ENCODE measurements around the gene SPTA1.
"Not testable (repeated sequence)": the region's sequence is repeated elsewhere in the genome, so short reads cannot be mapped to it uniquely, and the experiment has no call there.

Gene SPTA1

GRCh38 chr1:158716335-158716734, 29.8 kb upstream of the SPTA1 start:
- Histone ChIP-seq H3K36me3 (ENCODE audit: control insufficient read depth in 2 of 2, insufficient read depth in 2 of 2, low read length in 2 of 2) (no peaks in the 10 kb centered on the region), H3K27ac (ENCODE audit: low read length) (no peak overlapping the region), H3K27me3 (ENCODE audit: control insufficient read depth in 1 of 2, insufficient read depth in 2 of 2, low read length in 2 of 2) (peaks cover 0 to 3% of the 10 kb centered on the region in 2 donors), H3K4me3 (ENCODE audit: low read length in 2 of 2) (no peak overlapping the region), H3K9me3 (ENCODE audit: control insufficient read depth in 2 of 2, low read length in 2 of 2) (no peaks in the 10 kb centered on the region), H3K9ac (ENCODE audit: low read length in 2 of 2) (no peak overlapping the region), H3K4me1 (ENCODE audit: control insufficient read depth, insufficient read depth, low read length) (no peaks in the 10 kb centered on the region)

DNA sequence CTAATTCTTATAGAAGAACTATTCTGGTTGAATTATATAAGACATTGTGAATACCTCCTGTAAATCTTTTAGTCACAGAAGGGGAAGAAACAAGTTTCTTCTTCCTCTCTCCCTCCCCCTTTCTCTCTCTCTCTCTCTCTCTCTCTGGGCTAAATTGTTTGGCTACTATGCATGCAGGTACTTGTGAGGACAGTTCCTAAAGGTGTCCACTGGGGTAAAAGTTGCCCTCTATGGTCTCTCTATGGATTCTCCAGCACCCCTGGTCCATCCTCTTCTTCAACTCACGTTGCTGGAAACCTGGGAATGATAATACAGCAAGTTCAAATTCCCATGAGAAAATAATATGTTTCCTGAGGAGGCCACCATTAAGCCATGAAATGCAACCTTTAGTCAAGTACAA, 28.2 kb upstream of the SPTA1 start:
- no peaks in the 10 kb centered on the region for H3K9me3 ChIP-seq (ENCODE audit: control insufficient read depth in 2 of 2, low read length in 2 of 2)
- H3K4me1 ChIP-seq (ENCODE audit: control insufficient read depth, insufficient read depth, low read length), result no peaks in the 10 kb centered on the region
- H3K4me3 ChIP-seq (ENCODE audit: low read length in 2 of 2), result no peak overlapping the region
- no peak overlapping the region for H3K27ac ChIP-seq (ENCODE audit: low read length)
- H3K9ac ChIP-seq (ENCODE audit: low read length in 2 of 2), result no peak overlapping the region
- H3K36me3 ChIP-seq (ENCODE audit: control insufficient read depth in 2 of 2, insufficient read depth in 2 of 2, low read length in 2 of 2), result no peaks in the 10 kb centered on the region
- H3K27me3 ChIP-seq (ENCODE audit: control insufficient read depth in 1 of 2, insufficient read depth in 2 of 2, low read length in 2 of 2), result peaks cover 0 to 3% of the 10 kb centered on the region in 2 donors

GRCh38 chr1:158711098-158711497, 24.6 kb upstream of the SPTA1 start:
- no peaks in the 10 kb centered on the region for H3K4me1 ChIP-seq (ENCODE audit: control insufficient read depth, insufficient read depth, low read length)
- no peak overlapping the region for H3K27ac ChIP-seq (ENCODE audit: low read length)
- no peak overlapping the region for H3K4me3 ChIP-seq (ENCODE audit: low read length in 2 of 2)
- no peak overlapping the region for H3K9ac ChIP-seq (ENCODE audit: low read length in 2 of 2)
- H3K36me3 ChIP-seq (ENCODE audit: control insufficient read depth in 2 of 2, insufficient read depth in 2 of 2, low read length in 2 of 2), result no peaks in the 10 kb centered on the region
- no peaks in the 10 kb centered on the region for H3K9me3 ChIP-seq (ENCODE audit: control insufficient read depth in 2 of 2, low read length in 2 of 2)
- peaks cover 0 to 3% of the 10 kb centered on the region in 2 donors for H3K27me3 ChIP-seq (ENCODE audit: control insufficient read depth in 1 of 2, insufficient read depth in 2 of 2, low read length in 2 of 2)

- no peak overlapping the region for H3K9ac ChIP-seq (ENCODE audit: low read length in 2 of 2)
- H3K4me3 ChIP-seq (ENCODE audit: low read length in 2 of 2), result no peak overlapping the region
- no peak overlapping the region for H3K27ac ChIP-seq (ENCODE audit: low read length)
- no peaks in the 10 kb centered on the region for H3K4me1 ChIP-seq (ENCODE audit: control insufficient read depth, insufficient read depth, low read length)
- H3K36me3 ChIP-seq (ENCODE audit: control insufficient read depth in 2 of 2, insufficient read depth in 2 of 2, low read length in 2 of 2), result no peaks in the 10 kb centered on the region
- no peaks in the 10 kb centered on the region for H3K9me3 ChIP-seq (ENCODE audit: control insufficient read depth in 2 of 2, low read length in 2 of 2)
- no peaks in the 10 kb centered on the region for H3K27me3 ChIP-seq (ENCODE audit: control insufficient read depth in 1 of 2, insufficient read depth in 2 of 2, low read length in 2 of 2)
Measured at GRCh38 chr1:158706096-158706495, 19.6 kb upstream of the SPTA1 start.

DNA sequence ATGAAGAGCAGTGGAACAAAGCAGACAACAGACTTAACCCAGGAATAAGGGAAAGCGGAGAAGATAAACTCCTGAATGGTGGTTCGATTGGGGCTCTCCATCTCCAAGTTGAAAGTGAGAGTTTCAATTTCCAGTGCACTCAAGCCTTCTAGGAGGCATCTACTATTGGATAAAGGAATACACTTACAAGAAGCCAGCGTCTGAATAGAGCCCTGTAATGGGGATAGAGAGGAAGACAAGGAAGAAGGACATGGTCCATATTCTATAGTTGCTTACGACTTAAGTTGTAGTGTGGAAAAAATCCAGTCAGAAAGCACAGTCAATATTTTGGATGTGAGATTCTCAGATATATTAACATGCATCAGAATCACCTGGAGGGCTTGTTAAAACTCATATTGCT, 14.0 kb upstream of the SPTA1 start, which contains the start of gene OR6K2:
Gene OR6K2, minus strand, starts transcription at position 101 of the 400 bp plus-strand sequence. Its CDS starts 0 bp downstream, at position 101.
- no peaks in the 10 kb centered on the region for H3K4me1 ChIP-seq (ENCODE audit: control insufficient read depth, insufficient read depth, low read length)
- H3K9me3 ChIP-seq (ENCODE audit: control insufficient read depth in 2 of 2, low read length in 2 of 2), result no peaks in the 10 kb centered on the region
- H3K27ac ChIP-seq (ENCODE audit: low read length), result no peak within 1 kb of the TSS
- no peaks in the 10 kb centered on the region for H3K27me3 ChIP-seq (ENCODE audit: control insufficient read depth in 1 of 2, insufficient read depth in 2 of 2, low read length in 2 of 2)
- H3K36me3 ChIP-seq (ENCODE audit: control insufficient read depth in 2 of 2, insufficient read depth in 2 of 2, low read length in 2 of 2), result no peaks in the 10 kb centered on the region
- H3K9ac ChIP-seq (ENCODE audit: low read length in 2 of 2), result no peak within 1 kb of the TSS
- H3K4me3 ChIP-seq (ENCODE audit: low read length in 2 of 2), result no peak within 1 kb of the TSS

DNA sequence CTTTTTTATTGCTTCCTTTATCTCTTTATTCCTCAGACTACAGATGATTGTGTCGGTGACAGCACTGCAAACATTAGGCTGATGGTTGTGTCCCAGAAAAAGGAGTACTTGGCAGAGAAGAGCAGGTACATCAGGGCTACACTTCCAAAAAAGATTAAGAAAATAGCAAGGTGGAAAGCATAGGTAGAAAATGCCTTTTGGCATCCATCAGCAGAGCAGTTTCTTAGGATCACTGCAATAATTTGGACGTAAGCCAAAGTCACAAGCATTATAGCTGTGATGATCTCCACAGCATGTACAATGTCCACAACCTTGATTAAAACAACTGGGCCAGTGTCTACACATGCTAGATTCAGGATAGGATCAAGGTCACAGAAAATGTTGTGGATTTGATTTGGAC, 8.1 kb upstream of the SPTA1 start:
- Histone ChIP-seq H3K4me3 (ENCODE audit: low read length in 2 of 2) (no peak overlapping the region), H3K9ac (ENCODE audit: low read length in 2 of 2) (no peak overlapping the region), H3K9me3 (ENCODE audit: control insufficient read depth in 2 of 2, low read length in 2 of 2) (no peaks in the 10 kb centered on the region), H3K27ac (ENCODE audit: low read length) (no peak overlapping the region), H3K4me1 (ENCODE audit: control insufficient read depth, insufficient read depth, low read length) (no peaks in the 10 kb centered on the region), H3K27me3 (ENCODE audit: control insufficient read depth in 1 of 2, insufficient read depth in 2 of 2, low read length in 2 of 2) (no peaks in the 10 kb centered on the region), H3K36me3 (ENCODE audit: control insufficient read depth in 2 of 2, insufficient read depth in 2 of 2, low read length in 2 of 2) (no peaks in the 10 kb centered on the region)

GRCh38 chr1:158692356-158692755, 5.8 kb upstream of the SPTA1 start:
- H3K4me3 ChIP-seq (ENCODE audit: low read length in 2 of 2), result no peak overlapping the region

GRCh38 chr1:158691907-158692306, 5.4 kb upstream of the SPTA1 start:
- no peaks in the 10 kb centered on the region for H3K9me3 ChIP-seq (ENCODE audit: control insufficient read depth in 2 of 2, low read length in 2 of 2)

More at GRCh38 chr1:158692356-158692755, 5.8 kb upstream of the SPTA1 start:
- Histone ChIP-seq H3K27ac (ENCODE audit: low read length) (no peak overlapping the region), H3K36me3 (ENCODE audit: control insufficient read depth in 2 of 2, insufficient read depth in 2 of 2, low read length in 2 of 2) (no peaks in the 10 kb centered on the region), H3K9ac (ENCODE audit: low read length in 2 of 2) (no peak overlapping the region), H3K9me3 (ENCODE audit: control insufficient read depth in 2 of 2, low read length in 2 of 2) (no peaks in the 10 kb centered on the region), H3K27me3 (ENCODE audit: control insufficient read depth in 1 of 2, insufficient read depth in 2 of 2, low read length in 2 of 2) (no peaks in the 10 kb centered on the region), H3K4me1 (ENCODE audit: control insufficient read depth, insufficient read depth, low read length) (no peaks in the 10 kb centered on the region)

GRCh38 chr1:158691149-158691548, 4.6 kb upstream of the SPTA1 start:
- not testable (repeated sequence) for H3K4me1 ChIP-seq (ENCODE audit: control insufficient read depth, insufficient read depth, low read length); H3K27ac ChIP-seq (ENCODE audit: low read length); H3K4me3 ChIP-seq (ENCODE audit: low read length in 2 of 2); H3K9me3 ChIP-seq (ENCODE audit: control insufficient read depth in 2 of 2, low read length in 2 of 2); H3K27me3 ChIP-seq (ENCODE audit: control insufficient read depth in 1 of 2, insufficient read depth in 2 of 2, low read length in 2 of 2); H3K36me3 ChIP-seq (ENCODE audit: control insufficient read depth in 2 of 2, insufficient read depth in 2 of 2, low read length in 2 of 2); H3K9ac ChIP-seq (ENCODE audit: low read length in 2 of 2)

More at GRCh38 chr1:158691907-158692306, 5.4 kb upstream of the SPTA1 start:
- Histone ChIP-seq H3K4me3 (ENCODE audit: low read length in 2 of 2) (no peak overlapping the region), H3K27me3 (ENCODE audit: control insufficient read depth in 1 of 2, insufficient read depth in 2 of 2, low read length in 2 of 2) (no peaks in the 10 kb centered on the region), H3K4me1 (ENCODE audit: control insufficient read depth, insufficient read depth, low read length) (no peaks in the 10 kb centered on the region), H3K27ac (ENCODE audit: low read length) (no peak overlapping the region), H3K9ac (ENCODE audit: low read length in 2 of 2) (no peak overlapping the region), H3K36me3 (ENCODE audit: control insufficient read depth in 2 of 2, insufficient read depth in 2 of 2, low read length in 2 of 2) (no peaks in the 10 kb centered on the region)

DNA sequence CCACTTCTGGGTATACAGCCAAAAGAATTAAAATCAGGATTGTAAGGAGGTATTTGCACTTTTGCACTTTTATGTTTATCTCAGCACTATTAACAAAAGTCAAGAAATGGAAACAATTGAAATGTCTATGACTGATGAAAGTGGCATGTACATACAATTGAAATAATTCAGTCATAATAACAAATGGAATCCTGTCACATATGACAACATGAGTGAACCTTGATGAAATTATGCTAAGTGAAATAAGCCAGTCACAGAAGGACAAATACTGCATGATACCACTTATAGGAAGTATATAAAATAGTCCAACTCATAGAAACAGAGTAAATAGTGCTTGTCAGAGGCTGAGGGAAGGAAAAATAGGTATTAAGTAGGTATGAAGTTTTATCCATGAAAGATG, 3.4 kb upstream of the SPTA1 start:
- no peaks in the 10 kb centered on the region for H3K4me1 ChIP-seq (ENCODE audit: control insufficient read depth, insufficient read depth, low read length)
- no peaks in the 10 kb centered on the region for H3K27me3 ChIP-seq (ENCODE audit: control insufficient read depth in 1 of 2, insufficient read depth in 2 of 2, low read length in 2 of 2)
- no peak overlapping the region for H3K4me3 ChIP-seq (ENCODE audit: low read length in 2 of 2)
- H3K36me3 ChIP-seq (ENCODE audit: control insufficient read depth in 2 of 2, insufficient read depth in 2 of 2, low read length in 2 of 2), result no peaks in the 10 kb centered on the region
- H3K27ac ChIP-seq (ENCODE audit: low read length), result no peak overlapping the region
- H3K9me3 ChIP-seq (ENCODE audit: control insufficient read depth in 2 of 2, low read length in 2 of 2), result no peaks in the 10 kb centered on the region
- no peak overlapping the region for H3K9ac ChIP-seq (ENCODE audit: low read length in 2 of 2)

DNA sequence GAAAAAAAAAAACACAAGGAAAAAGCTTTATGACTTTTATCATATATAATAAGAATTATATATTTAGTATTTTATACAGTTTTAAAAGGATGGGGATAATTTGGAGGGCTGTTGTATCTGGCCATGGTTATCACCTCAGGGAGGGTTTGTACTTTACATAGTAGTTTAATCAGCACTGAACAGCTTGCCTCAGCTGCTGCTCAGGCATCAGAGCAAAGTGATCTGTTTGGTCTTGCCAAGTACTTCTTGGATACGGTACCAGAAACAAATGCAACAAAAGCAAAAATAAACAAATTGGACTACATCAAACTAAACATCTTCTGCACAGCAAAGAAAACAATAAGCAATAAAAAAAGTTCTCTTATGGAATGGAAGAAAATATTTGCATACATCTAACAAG, 2.6 kb upstream of the SPTA1 start:
- H3K9me3 ChIP-seq (ENCODE audit: control insufficient read depth in 2 of 2, low read length in 2 of 2), result no peaks in the 10 kb centered on the region
- no peaks in the 10 kb centered on the region for H3K27me3 ChIP-seq (ENCODE audit: control insufficient read depth in 1 of 2, insufficient read depth in 2 of 2, low read length in 2 of 2)
- no peaks in the 10 kb centered on the region for H3K4me1 ChIP-seq (ENCODE audit: control insufficient read depth, insufficient read depth, low read length)
- no peak overlapping the region for H3K9ac ChIP-seq (ENCODE audit: low read length in 2 of 2)
- H3K27ac ChIP-seq (ENCODE audit: low read length), result no peak overlapping the region
- H3K36me3 ChIP-seq (ENCODE audit: control insufficient read depth in 2 of 2, insufficient read depth in 2 of 2, low read length in 2 of 2), result no peaks in the 10 kb centered on the region
- H3K4me3 ChIP-seq (ENCODE audit: low read length in 2 of 2), result no peak overlapping the region

Data from stomach smooth muscle (tissue), 2 donors.